CD4-positive, CD25-positive, alpha-beta regulatory T cell (primary cell): Measurements from ENCODE around the gene BRINP2. TPM values are rescaled to one million over a fixed set of nuclear protein-coding genes. Genes with fewer than 3 reads are reported as not detected.

ENCODE experiments used
- ATAC-seq, 2 donors: fragments of 150-1000 bp; cut with Tn5 transposase; one replicate each; pipeline ENCODE4 v1.10.0; 2021; ENCODE audit warnings: low read depth in 2 of 2, moderate number of reproducible peaks in 2 of 2, moderate library complexity in 1 of 2
- DNase-seq, 3 donors: peaks; one replicate each; pipeline versions ENCODE4 v3.0.0 to v3.0.0-alpha.2; 2012 to 2022; ENCODE audit warnings: mixed read lengths in 1 of 3
- H3K27ac ChIP-seq: one replicate; pipeline ENCODE4 v1.7.0; 2013; ENCODE audit warnings: mild to moderate bottlenecking, low read length; ENCODE audit not compliant: insufficient read depth, poor library complexity, severe bottlenecking
- H3K27me3 ChIP-seq: one replicate; pipeline ENCODE4 v1.7.0; 2013; ENCODE audit warnings: low read length; ENCODE audit not compliant: control insufficient read depth, insufficient read depth
- H3K36me3 ChIP-seq: one replicate; pipeline ENCODE4 v1.7.0; 2013; ENCODE audit warnings: mild to moderate bottlenecking, low read length, moderate library complexity; ENCODE audit not compliant: control insufficient read depth, insufficient read depth
- H3K4me1 ChIP-seq: 2 replicates; pipeline ENCODE4 v1.7.0; 2013; ENCODE audit warnings: mild to moderate bottlenecking, low read length; ENCODE audit not compliant: insufficient read depth, control insufficient read depth, poor library complexity, severe bottlenecking
- H3K4me3 ChIP-seq: one replicate; pipeline ENCODE4 v1.7.0; 2013; ENCODE audit warnings: low read depth, mild to moderate bottlenecking, low read length, moderate library complexity
- H3K9me3 ChIP-seq, 2 experiments: 1 replicate in 1 of 2; 2 replicates in 1 of 2; pipeline ENCODE4 v1.7.0; 2013; ENCODE audit warnings: low read length in 2 of 2, mild to moderate bottlenecking in 1 of 2, moderate library complexity in 1 of 2; ENCODE audit not compliant: control insufficient read depth in 2 of 2
- H3K27ac Mint-ChIP-seq, 3 donors: one replicate each; pipeline ENCODE4 v1.8.0; 2020 to 2022; ENCODE audit warnings: mild to moderate bottlenecking in 3 of 3, mixed read lengths in 3 of 3, moderate library complexity in 2 of 3
- H3K27me3 Mint-ChIP-seq: one replicate; pipeline ENCODE4 v1.8.0; 2022; ENCODE audit warnings: mild to moderate bottlenecking, mixed read lengths
- H3K36me3 Mint-ChIP-seq: one replicate; pipeline ENCODE4 v1.8.0; 2020; ENCODE audit warnings: mixed read lengths
- H3K4me1 Mint-ChIP-seq, 4 donors: one replicate each; pipeline ENCODE4 v1.8.0; 2020 to 2022; ENCODE audit warnings: mixed read lengths in 4 of 4, mild to moderate bottlenecking in 1 of 4
- H3K4me3 Mint-ChIP-seq, 4 donors: one replicate each; pipeline ENCODE4 v1.8.0; 2020 to 2022; ENCODE audit warnings: mild to moderate bottlenecking in 4 of 4, mixed read lengths in 4 of 4, moderate library complexity in 3 of 4
- H3K9me3 Mint-ChIP-seq, 7 donors: one replicate each; pipeline ENCODE4 v1.8.0; 2020 to 2022; ENCODE audit warnings: mixed read lengths in 7 of 7, mild to moderate bottlenecking in 3 of 7, moderate library complexity in 2 of 7
- polyA plus RNA-seq, 4 donors: library from polyadenylated mRNA; unstranded; fragments of 300-500 nt; fragmentation: Illumina TruSeq; gene quantifications; one replicate each; pipeline ENCODE4 v1.2.3, GENCODE V29; 2021
- total RNA-seq: library from RNA; stranded (reverse); gene quantifications from one replicate; pipeline ENCODE4 v1.2.3, GENCODE V29; 2022

Gene BRINP2
- total and polyA plus RNA-seq, 5 donors from 2014 or later = not detected

DNA sequence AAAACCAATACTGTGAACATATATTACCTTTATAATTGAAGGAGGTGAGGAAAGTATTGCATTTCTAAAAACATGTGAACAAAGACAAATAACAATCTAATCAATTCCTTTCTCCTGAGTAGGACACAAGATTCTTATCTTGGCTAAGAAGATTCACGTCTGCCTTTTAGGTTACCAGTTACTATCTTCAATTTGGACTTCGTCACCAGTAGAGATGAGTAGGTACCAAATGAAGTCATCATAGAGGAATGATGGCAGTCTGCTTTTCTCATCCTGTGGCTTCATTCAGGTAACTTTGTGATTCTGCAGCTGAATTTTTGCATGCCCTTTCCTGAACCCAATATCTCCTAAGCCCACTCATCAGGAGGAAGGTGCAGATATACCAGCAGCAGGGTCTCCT, 38.6 kb upstream of the BRINP2 start:
- Histone ChIP-seq H3K27me3 (no peaks in the 10 kb centered on the region), H3K4me1 (no peaks in the 10 kb centered on the region), H3K27ac (no peak overlapping the region), H3K36me3 (no peaks in the 10 kb centered on the region), H3K9me3 (no peaks in the 10 kb centered on the region), H3K4me3 (no peak overlapping the region)
- ATAC-seq (no peak), DNase-seq (no peak)
- Mint-ChIP-seq H3K9me3 (peaks cover 0 to 3% (median 0%) of the 10 kb centered on the region in 7 donors), H3K4me1 (no peaks in the 10 kb centered on the region), H3K4me3 (no peak overlapping the region), H3K27me3 (no peaks in the 10 kb centered on the region), H3K36me3 (no peaks in the 10 kb centered on the region), H3K27ac (no peak overlapping the region)

DNA sequence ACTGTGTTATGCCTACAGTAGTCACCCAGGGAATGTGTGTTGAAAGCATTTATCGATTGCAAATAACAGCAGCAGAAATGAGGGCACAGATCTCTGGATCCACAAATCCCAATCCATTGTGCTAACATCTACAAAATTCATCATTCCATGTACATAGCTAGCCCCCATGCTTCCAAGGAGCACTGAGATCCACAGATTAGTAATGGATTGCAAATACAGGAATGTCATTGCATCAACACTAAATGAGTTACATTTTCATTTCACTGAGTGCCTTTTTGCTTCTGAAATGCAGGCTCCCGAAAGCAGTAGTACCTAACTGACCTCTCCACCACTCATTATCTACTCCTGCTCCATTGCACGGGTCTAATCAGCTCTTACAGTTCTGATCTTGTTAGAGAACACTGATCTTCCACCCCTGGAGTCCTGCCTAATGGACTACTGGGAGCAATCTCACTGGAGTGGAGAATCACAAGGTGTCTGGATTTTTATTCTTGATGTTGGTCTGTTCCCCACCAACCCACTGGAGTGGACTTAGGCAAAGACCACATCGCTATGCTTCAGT, 36.7 kb upstream of the BRINP2 start:
- no peak overlapping the region for H3K4me3 ChIP-seq
- ATAC-seq (no peak), DNase-seq (no peak)
- Mint-ChIP-seq H3K4me3 (no peak overlapping the region), H3K27me3 (no peaks in the 10 kb centered on the region), H3K27ac (no peak overlapping the region), H3K9me3 (peaks cover 0 to 4% (median 2%) of the 10 kb centered on the region in 7 donors), H3K4me1 (no peaks in the 10 kb centered on the region), H3K36me3 (no peaks in the 10 kb centered on the region)
- H3K4me1 ChIP-seq = no peaks in the 10 kb centered on the region
- H3K9me3 ChIP-seq = no peaks in the 10 kb centered on the region
- H3K27me3 ChIP-seq = no peaks in the 10 kb centered on the region
- H3K27ac ChIP-seq = no peak overlapping the region
- no peaks in the 10 kb centered on the region for H3K36me3 ChIP-seq

DNA sequence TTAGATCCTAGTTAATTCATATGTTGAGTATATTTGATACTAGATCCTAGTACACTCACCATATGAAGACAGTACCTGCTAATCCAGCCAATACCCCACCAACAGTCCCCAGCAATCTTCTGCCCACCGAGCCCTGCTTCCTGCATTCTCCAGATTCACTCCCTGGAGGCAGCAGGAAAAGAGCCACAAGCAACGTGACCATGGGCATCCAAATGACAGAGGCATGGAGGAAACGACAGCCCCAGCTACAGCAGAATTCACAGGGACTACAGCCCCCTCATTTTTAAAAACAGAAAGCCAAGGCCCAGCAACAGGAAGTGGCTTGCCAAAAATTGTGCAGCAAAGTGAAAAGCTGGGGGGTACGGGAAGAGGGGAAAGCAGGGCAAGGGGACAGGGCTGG, 35.5 kb upstream of the BRINP2 start:
- Mint-ChIP-seq H3K36me3 (no peaks in the 10 kb centered on the region), H3K9me3 (peaks cover 0 to 7% (median 3%) of the 10 kb centered on the region in 7 donors), H3K4me3 (no peak overlapping the region), H3K27ac (peak overlapping the region in 1 of 3 donors; percentile 33), H3K4me1 (no peaks in the 10 kb centered on the region), H3K27me3 (no peaks in the 10 kb centered on the region)
- Histone ChIP-seq H3K4me1 (no peaks in the 10 kb centered on the region), H3K9me3 (no peaks in the 10 kb centered on the region), H3K27ac (no peak overlapping the region), H3K36me3 (no peaks in the 10 kb centered on the region), H3K27me3 (no peaks in the 10 kb centered on the region), H3K4me3 (no peak overlapping the region)
- no peak for DNase-seq
- no peak for ATAC-seq

- Mint-ChIP-seq H3K4me1 (no peaks in the 10 kb centered on the region), H3K27me3 (no peaks in the 10 kb centered on the region), H3K4me3 (no peak overlapping the region), H3K36me3 (no peaks in the 10 kb centered on the region), H3K27ac (no peak overlapping the region), H3K9me3 (peaks cover 0 to 7% (median 3%) of the 10 kb centered on the region in 7 donors)
- Histone ChIP-seq H3K9me3 (no peaks in the 10 kb centered on the region), H3K4me3 (no peak overlapping the region), H3K27ac (no peak overlapping the region), H3K27me3 (no peaks in the 10 kb centered on the region), H3K36me3 (no peaks in the 10 kb centered on the region), H3K4me1 (no peaks in the 10 kb centered on the region)
- DNase-seq (no peak), ATAC-seq (no peak)
Measured at GRCh38 chr1:177137814-177138213, 32.9 kb upstream of the BRINP2 start.

GRCh38 chr1:177138347-177138746, 32.4 kb upstream of the BRINP2 start:
- H3K27ac ChIP-seq = no peak overlapping the region
- Mint-ChIP-seq H3K27me3 (no peaks in the 10 kb centered on the region), H3K27ac (no peak overlapping the region), H3K9me3 (peaks cover 0 to 7% (median 3%) of the 10 kb centered on the region in 7 donors), H3K4me1 (no peaks in the 10 kb centered on the region), H3K36me3 (no peaks in the 10 kb centered on the region), H3K4me3 (no peak overlapping the region)
- DNase-seq (no peak), ATAC-seq (no peak)
- H3K4me3 ChIP-seq = no peak overlapping the region
- no peaks in the 10 kb centered on the region for H3K36me3 ChIP-seq
- no peaks in the 10 kb centered on the region for H3K27me3 ChIP-seq
- H3K4me1 ChIP-seq = no peaks in the 10 kb centered on the region
- H3K9me3 ChIP-seq = no peaks in the 10 kb centered on the region

GRCh38 chr1:177142010-177142409, 28.7 kb upstream of the BRINP2 start:
- ATAC-seq = no peak
- Mint-ChIP-seq H3K4me3 (no peak overlapping the region), H3K9me3 (peaks cover 0 to 7% (median 1%) of the 10 kb centered on the region in 7 donors), H3K4me1 (no peaks in the 10 kb centered on the region), H3K36me3 (no peaks in the 10 kb centered on the region), H3K27ac (no peak overlapping the region), H3K27me3 (no peaks in the 10 kb centered on the region)
- DNase-seq = no peak
- no peaks in the 10 kb centered on the region for H3K4me1 ChIP-seq
- no peaks in the 10 kb centered on the region for H3K9me3 ChIP-seq
- H3K27me3 ChIP-seq = no peaks in the 10 kb centered on the region
- H3K27ac ChIP-seq = no peak overlapping the region
- no peaks in the 10 kb centered on the region for H3K36me3 ChIP-seq
- H3K4me3 ChIP-seq = no peak overlapping the region

GRCh38 chr1:177142791-177143271, 27.9 kb upstream of the BRINP2 start:
- Histone ChIP-seq H3K36me3 (no peaks in the 10 kb centered on the region), H3K9me3 (no peaks in the 10 kb centered on the region), H3K4me1 (no peaks in the 10 kb centered on the region), H3K4me3 (no peak overlapping the region), H3K27me3 (no peaks in the 10 kb centered on the region), H3K27ac (no peak overlapping the region)
- Mint-ChIP-seq H3K36me3 (no peaks in the 10 kb centered on the region), H3K27me3 (no peaks in the 10 kb centered on the region), H3K4me1 (no peaks in the 10 kb centered on the region), H3K9me3 (peaks cover 0 to 7% (median 1%) of the 10 kb centered on the region in 7 donors), H3K27ac (no peak overlapping the region), H3K4me3 (no peak overlapping the region)
- DNase-seq = no peak
- ATAC-seq = no peak
